Muscle of leg (tissue), 11 donors: ENCODE results near the gene LRPAP1. TPM values are rescaled to one million over a fixed set of nuclear protein-coding genes. Genes with fewer than 3 reads are reported as not detected.
"Not testable (repeated sequence)": the region's sequence is repeated elsewhere in the genome, so short reads cannot be mapped to it uniquely, and the experiment has no call there.

Source experiments
- DNase-seq: peaks from one replicate; pipeline ENCODE4 v3.0.0; 2013
- H3K27ac ChIP-seq: one replicate; pipeline ENCODE4 v1.5.1; 2013; ENCODE audit warnings: mild to moderate bottlenecking, low read length, control low read depth
- H3K27me3 ChIP-seq: one replicate; pipeline ENCODE4 v1.6.1; 2013; ENCODE audit warnings: low read length; ENCODE audit not compliant: control insufficient read depth, insufficient read depth
- H3K36me3 ChIP-seq: one replicate; pipeline ENCODE4 v1.6.1; 2013; ENCODE audit warnings: low read length; ENCODE audit not compliant: control insufficient read depth, insufficient read depth
- H3K4me1 ChIP-seq: one replicate; pipeline ENCODE4 v1.6.1; 2013; ENCODE audit warnings: low read length; ENCODE audit not compliant: control insufficient read depth, insufficient read depth
- H3K4me3 ChIP-seq: one replicate; pipeline ENCODE4 v1.5.1; 2013; ENCODE audit warnings: low read length, control low read depth
- H3K9me3 ChIP-seq: replicated peaks from 2 replicates; pipeline ENCODE4 v1.6.1; 2013; ENCODE audit warnings: low read depth, low read length; ENCODE audit not compliant: control insufficient read depth
- WGBS: methylation state at CpG from one replicate; pipeline ENCODE4 v1.1.5; 2013; ENCODE audit warnings: missing lambda C conversion rate; ENCODE audit not compliant: insufficient coverage; 5-methylcytosine and 5-hydroxymethylcytosine counted together
- polyA plus RNA-seq, 8 donors: library from polyadenylated mRNA; unstranded; fragments of 120-200 nt; gene quantifications; one replicate each; pipeline versions ENCODE4 v1.2.1 to v1.2.3, GENCODE V29; 2013; ENCODE audit warnings: inconsistent platforms in 1 of 8, low replicate concordance in 1 of 8; ENCODE audit not compliant: insufficient read length in 8 of 8, insufficient read depth in 1 of 8
- total RNA-seq: library from RNA; stranded (reverse); fragments of 120-200 nt; gene quantifications from one replicate; pipeline ENCODE4 v1.2.4, GENCODE V29; 2013

The LRPAP1 gene
- total and polyA plus RNA-seq, 9 donors, result 72.4 to 99.1 (median 92.7) TPM

DNA sequence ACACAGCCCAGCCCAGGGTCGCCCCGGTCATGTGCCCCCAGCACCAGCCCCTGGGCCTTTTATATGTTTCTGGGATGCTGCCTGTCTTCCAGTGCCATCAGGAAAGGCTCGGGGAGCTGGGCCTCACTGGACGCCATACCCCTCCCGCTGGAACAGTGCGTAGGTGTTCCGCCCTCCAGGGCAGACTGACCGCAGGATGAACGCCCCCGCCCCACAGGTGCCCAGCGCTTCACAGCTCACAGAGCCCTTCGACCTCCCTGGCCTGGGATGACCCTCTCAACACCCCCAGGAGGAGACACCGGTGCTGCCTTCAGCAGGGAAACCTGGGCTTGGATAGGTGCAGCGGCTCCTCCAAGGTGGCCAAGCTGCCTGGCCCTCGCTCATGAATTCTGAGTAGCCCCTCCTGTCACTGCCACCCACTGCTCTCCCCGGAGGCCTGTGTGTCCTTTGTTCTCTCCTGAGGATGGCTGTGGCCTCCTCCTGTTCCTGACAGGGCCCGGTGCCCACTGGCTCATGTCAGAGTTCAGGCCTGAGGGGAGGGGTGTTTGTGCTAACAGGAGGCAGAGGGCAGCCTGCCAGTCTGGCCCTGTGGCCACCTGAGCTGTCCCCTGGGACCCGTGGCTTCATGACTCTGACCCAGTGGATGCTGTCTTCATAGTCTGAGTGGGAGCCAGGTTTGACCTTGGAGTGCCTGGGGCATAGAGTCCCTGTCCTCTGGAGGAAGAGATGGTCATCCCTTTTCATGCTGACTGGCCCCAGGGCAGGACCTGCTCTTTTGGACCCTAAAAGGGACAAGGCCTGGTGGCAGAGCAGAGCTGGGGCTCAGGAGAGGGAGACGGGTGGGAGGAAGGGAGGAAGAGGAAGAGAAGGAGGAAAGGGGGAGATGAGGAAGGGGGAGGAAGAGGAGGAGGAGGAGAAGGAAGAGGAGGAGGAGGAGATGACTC, 43.5 kb upstream of the LRPAP1 start:
- WGBS, result 75% methylated on average over 6 of the region's 19 CpGs
- H3K27me3 ChIP-seq, H3K27ac ChIP-seq, DNase-seq, H3K9me3 ChIP-seq, H3K4me1 ChIP-seq, H3K4me3 ChIP-seq, H3K36me3 ChIP-seq: not testable (repeated sequence)

DNA sequence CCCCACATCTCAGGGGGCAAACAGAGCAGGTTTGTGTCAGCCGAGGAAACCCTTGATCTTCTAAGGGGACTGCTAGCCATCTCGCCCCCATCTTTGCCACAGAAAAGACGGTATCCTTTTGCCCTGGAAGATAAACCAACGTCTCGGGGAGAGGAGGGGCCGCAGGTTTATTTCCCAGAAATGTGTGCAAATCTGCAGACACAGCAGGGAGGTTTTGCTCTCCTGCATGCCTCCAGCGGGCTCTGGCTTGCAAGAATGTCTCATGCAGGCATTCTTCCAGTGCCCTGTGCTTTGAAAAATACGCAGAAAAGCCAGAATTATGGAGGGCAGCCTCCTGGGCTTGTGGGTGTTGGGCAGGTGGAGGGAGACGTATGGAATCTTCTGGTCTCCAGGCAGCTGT, 42.6 kb upstream of the LRPAP1 start:
- not testable (repeated sequence) for H3K36me3 ChIP-seq, H3K4me3 ChIP-seq, H3K27me3 ChIP-seq, H3K27ac ChIP-seq, DNase-seq, H3K9me3 ChIP-seq, H3K4me1 ChIP-seq
- WGBS, result 53% methylated on average over 7 of the region's 9 CpGs

GRCh38 chr4:3574346-3574745, 42.1 kb upstream of the LRPAP1 start:
- H3K4me1 ChIP-seq, DNase-seq, H3K36me3 ChIP-seq, H3K4me3 ChIP-seq, H3K9me3 ChIP-seq, H3K27me3 ChIP-seq, H3K27ac ChIP-seq: not testable (repeated sequence)
- WGBS, result 90% methylated on average over 18 of the region's 20 CpGs

DNA sequence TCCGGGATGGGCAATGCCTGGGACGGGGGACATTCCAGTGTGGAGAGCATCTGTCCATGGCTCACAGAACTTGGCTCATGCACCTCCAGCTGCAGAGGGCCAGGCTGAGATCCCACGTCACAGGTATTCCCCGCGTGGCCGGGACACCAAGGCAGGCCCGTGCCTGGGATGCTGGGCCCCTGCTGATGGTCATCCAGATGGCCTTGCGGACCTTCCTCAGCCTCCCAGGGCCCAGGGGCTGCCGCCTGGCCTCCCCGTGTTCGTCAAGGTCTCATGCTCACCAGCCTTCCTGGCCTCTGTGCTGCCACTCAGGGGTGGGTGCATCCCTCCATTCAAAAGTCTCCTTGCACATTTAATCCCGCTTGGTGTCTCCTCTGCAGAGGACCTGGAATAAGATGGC, 40.9 kb upstream of the LRPAP1 start:
- 69% methylated on average over 10 of the region's 12 CpGs for WGBS
- Histone ChIP-seq H3K4me3 (no peak overlapping the region), H3K27ac (no peak overlapping the region)

DNA sequence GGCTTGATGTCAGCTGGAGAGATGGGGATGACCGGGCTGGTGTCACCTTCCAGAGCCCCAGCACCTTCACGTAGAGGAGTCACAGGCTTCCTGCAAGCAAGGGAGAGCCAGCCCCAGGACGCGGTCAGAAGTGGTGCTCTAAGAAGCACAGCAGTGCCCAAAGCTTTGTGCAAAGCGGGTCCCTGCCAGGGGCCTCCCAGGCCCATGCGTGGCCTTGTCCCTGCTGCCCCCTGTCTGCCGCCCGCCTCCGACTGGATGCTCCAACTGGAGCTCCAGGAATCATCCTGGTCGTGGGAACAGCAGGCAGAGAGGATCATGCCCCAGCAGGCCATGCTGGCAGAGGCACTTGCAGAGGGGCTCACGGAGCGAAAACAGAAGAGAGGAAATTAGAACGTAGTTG, 40.1 kb upstream of the LRPAP1 start:
- Histone ChIP-seq H3K27me3 (no peaks in the 10 kb centered on the region), H3K4me1 (no peaks in the 10 kb centered on the region), H3K9me3 (no peaks in the 10 kb centered on the region), H3K27ac (no peak overlapping the region), H3K4me3 (no peak overlapping the region), H3K36me3 (no peaks in the 10 kb centered on the region)
- 58% methylated on average over 13 of the region's 13 CpGs for WGBS
- DNase-seq, result no peak

More for the DNA sequence above, 40.9 kb upstream of the LRPAP1 start:
- Histone ChIP-seq H3K27me3 (no peaks in the 10 kb centered on the region), H3K4me1 (no peaks in the 10 kb centered on the region), H3K36me3 (no peaks in the 10 kb centered on the region), H3K9me3 (no peaks in the 10 kb centered on the region)
- no peak for DNase-seq

DNA sequence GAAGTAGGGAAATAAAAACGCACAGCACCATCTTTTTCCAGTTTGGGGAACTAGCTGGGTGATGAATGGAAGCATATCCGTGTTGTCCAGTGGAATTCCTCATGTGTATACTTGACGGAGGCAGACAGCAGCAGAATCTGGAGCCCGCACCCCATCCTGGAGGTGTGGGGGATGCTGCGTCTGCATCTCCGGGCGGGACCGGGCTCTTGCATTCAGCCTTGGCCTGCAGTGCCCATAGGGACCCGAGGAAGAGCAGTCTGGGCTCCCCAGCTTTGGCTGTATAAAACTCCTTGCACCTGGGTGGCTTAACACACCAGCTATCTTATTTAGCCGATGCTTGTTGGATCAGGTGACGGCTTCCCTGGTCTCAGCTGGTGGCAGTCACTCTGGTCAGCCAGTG, 39.7 kb upstream of the LRPAP1 start:
- no peaks in the 10 kb centered on the region for H3K4me1 ChIP-seq
- no peak overlapping the region for H3K27ac ChIP-seq
- no peaks in the 10 kb centered on the region for H3K36me3 ChIP-seq
- no peaks in the 10 kb centered on the region for H3K9me3 ChIP-seq
- no peaks in the 10 kb centered on the region for H3K27me3 ChIP-seq
- no peak for DNase-seq
- 80% methylated on average over 9 of the region's 11 CpGs for WGBS
- H3K4me3 ChIP-seq, result no peak overlapping the region

DNA sequence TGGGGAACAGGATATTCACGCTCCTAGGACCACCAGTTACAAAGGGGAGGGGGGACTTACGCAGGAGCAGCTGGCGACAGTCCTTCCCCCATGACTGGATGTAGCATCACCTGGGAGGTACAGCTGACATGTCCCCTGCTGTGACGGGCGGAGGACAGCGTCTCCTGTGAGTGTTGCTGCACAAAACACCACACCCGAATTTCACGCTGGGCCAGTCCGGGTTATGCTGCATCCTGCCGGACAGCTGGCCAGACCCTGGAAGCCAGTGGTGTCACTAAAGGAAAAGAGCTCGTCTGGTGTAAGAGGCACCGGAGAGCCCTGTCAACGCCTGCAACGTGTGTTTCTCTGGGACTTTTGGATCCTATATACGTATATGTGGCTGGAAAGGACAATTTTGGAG, 38.7 kb upstream of the LRPAP1 start:
- not testable (repeated sequence) for H3K27me3 ChIP-seq, H3K4me3 ChIP-seq, H3K4me1 ChIP-seq, H3K36me3 ChIP-seq, H3K27ac ChIP-seq, H3K9me3 ChIP-seq
- DNase-seq, result peak; percentile 6
- WGBS, result 60% methylated on average over 6 of the region's 15 CpGs

GRCh38 chr4:3569611-3570010, 37.4 kb upstream of the LRPAP1 start:
- H3K4me3 ChIP-seq, H3K27me3 ChIP-seq, H3K9me3 ChIP-seq, H3K4me1 ChIP-seq, H3K36me3 ChIP-seq, H3K27ac ChIP-seq, DNase-seq: not testable (repeated sequence)
- no CpG with 5 or more reads among the region's 15 CpGs for WGBS

DNA sequence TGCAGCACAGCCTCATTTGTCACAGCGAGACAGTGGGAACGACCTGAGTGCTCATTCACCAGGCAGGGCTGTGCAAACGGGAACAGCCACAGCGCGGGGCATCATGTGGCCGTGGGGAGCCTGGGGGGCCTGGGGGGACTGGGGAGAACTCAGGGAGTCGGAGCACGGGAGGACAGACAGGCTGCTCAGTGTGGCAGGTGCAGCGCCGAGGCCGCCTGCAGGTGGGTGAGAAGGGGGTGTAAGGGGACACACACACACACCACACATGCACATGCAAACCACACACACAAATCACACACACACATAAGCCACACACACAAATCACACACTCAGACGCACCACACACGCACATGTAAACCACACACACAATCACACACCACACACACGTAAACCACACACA, 34.5 kb upstream of the LRPAP1 start:
- not testable (repeated sequence) for DNase-seq, H3K36me3 ChIP-seq, H3K27ac ChIP-seq, H3K9me3 ChIP-seq, H3K27me3 ChIP-seq, H3K4me3 ChIP-seq, H3K4me1 ChIP-seq
- 90% methylated on average over 3 of the region's 14 CpGs for WGBS

- not testable (repeated sequence) for H3K27ac ChIP-seq, H3K4me3 ChIP-seq, H3K9me3 ChIP-seq, H3K36me3 ChIP-seq, H3K4me1 ChIP-seq, H3K27me3 ChIP-seq
- DNase-seq, result peak; percentile 35
- 43% methylated on average over 4 of the region's 12 CpGs for WGBS
These were observed 34.1 kb upstream of the LRPAP1 start for GRCh38 chr4:3566301-3566700.

- not testable (repeated sequence) for H3K27ac ChIP-seq, H3K4me3 ChIP-seq, H3K27me3 ChIP-seq, H3K9me3 ChIP-seq, DNase-seq, H3K36me3 ChIP-seq, H3K4me1 ChIP-seq
- WGBS, result 91% methylated on average over 31 of the region's 31 CpGs
These were observed 32.7 kb upstream of the LRPAP1 start for GRCh38 chr4:3564948-3565347.
